OCI-LY7 (cell line): ENCODE results near the gene ADGRD2. TPM values are rescaled to one million over a fixed set of nuclear protein-coding genes. Genes with fewer than 3 reads are reported as not detected.

ENCODE experiments used
- BruUV-seq: library from RNA; stranded (reverse); fragments of 400-500 nt; replicated peaks from 2 replicates; lab custom pipeline; 2021; lab: Mats Ljungman, UMichigan
- CTCF ChIA-PET: fragments of 300-600 bp; sonication (Branson Sonifier 250); formaldehyde crosslinking; loops from one replicate; lab custom pipeline; 2022; ENCODE audit warnings: antibody characterized with exemption; ENCODE audit not compliant: unreplicated experiment; lab: Charles Lee
- POLR2A ChIA-PET: fragments of 300-600 bp; sonication (Branson Sonifier 250); formaldehyde crosslinking; loops from one replicate; lab custom pipeline; 2022; ENCODE audit warnings: antibody characterized with exemption; lab: Charles Lee
- DNase-seq: peaks from one replicate; pipeline ENCODE4 v3.0.0-alpha.2; 2015; ENCODE audit warnings: low spot score
- H2AFZ ChIP-seq: fragments of 200-600 bp; sonication (generic), shearing (Covaris generic); 2 replicates; pipeline ENCODE4 v1.6.1; 2014; ENCODE audit warnings: mild to moderate bottlenecking, antibody characterized with exemption, low read length, moderate library complexity
- H3K27ac ChIP-seq: fragments of 200-600 bp; sonication (generic); 2 replicates; pipeline ENCODE4 v1.5.1; 2014; ENCODE audit warnings: mixed run types, low read depth, mild to moderate bottlenecking, moderate library complexity, low read length, inconsistent platforms; ENCODE audit not compliant: poor library complexity, severe bottlenecking
- H3K36me3 ChIP-seq: fragments of 200-600 bp; sonication (generic); 2 replicates; pipeline ENCODE4 v1.6.1; 2014; ENCODE audit warnings: mild to moderate bottlenecking, antibody characterized with exemption, low read length, moderate library complexity, mixed read lengths; ENCODE audit not compliant: insufficient read depth
- H3K4me1 ChIP-seq: fragments of 200-600 bp; sonication (generic); 2 replicates; pipeline ENCODE4 v1.5.1; 2014; ENCODE audit warnings: mild to moderate bottlenecking, low read length; ENCODE audit not compliant: insufficient read depth, poor library complexity, severe bottlenecking
- H3K4me2 ChIP-seq: fragments of 200-600 bp; sonication (generic); 2 replicates; pipeline ENCODE4 v1.6.1; 2014; ENCODE audit warnings: mild to moderate bottlenecking, low read length
- H3K4me3 ChIP-seq: fragments of 200-600 bp; sonication (generic); 2 replicates; pipeline ENCODE4 v1.5.1; 2014; ENCODE audit warnings: mild to moderate bottlenecking, low read depth, low read length; ENCODE audit not compliant: poor library complexity, severe bottlenecking
- H3K79me2 ChIP-seq: fragments of 200-600 bp; sonication (generic); 2 replicates; pipeline ENCODE4 v1.6.1; 2016; ENCODE audit warnings: low read depth, mild to moderate bottlenecking, low read length, moderate library complexity, mixed read lengths; ENCODE audit not compliant: insufficient read depth
- H3K9me2 ChIP-seq: fragments of 200-600 bp; sonication (generic); 2 replicates; pipeline ENCODE4 v1.6.1; 2016; ENCODE audit warnings: mild to moderate bottlenecking, low read length, mixed read lengths; ENCODE audit not compliant: insufficient read depth
- H3K9me3 ChIP-seq: fragments of 200-600 bp; sonication (generic); 2 replicates; pipeline ENCODE4 v1.6.1; 2014; ENCODE audit warnings: mild to moderate bottlenecking, mixed run types, low read length, mixed read lengths
- H4K20me1 ChIP-seq: fragments of 200-600 bp; sonication (generic); 2 replicates; pipeline ENCODE4 v1.6.1; 2014; ENCODE audit warnings: mild to moderate bottlenecking, antibody characterized with exemption, low read length, moderate library complexity, mixed read lengths; ENCODE audit not compliant: insufficient read depth
- EZH2phosphoT487 ChIP-seq: fragments of 200-600 bp; sonication (generic); IDR thresholded peaks from 2 replicates; pipeline ENCODE4 v1.6.1; 2018; ENCODE audit warnings: low read depth, borderline replicate concordance, mild to moderate bottlenecking, mixed run types, antibody characterized with exemption, low read length, moderate library complexity, mixed read lengths
- intact Hi-C: fragments of 100-400 bp; cut with micrococcal nuclease; formaldehyde crosslinking; loops from one replicate; pipeline ENCODE4 v1.10.0; 2022; ENCODE audit not compliant: unreplicated experiment
- total RNA-seq, 2 experiments: library from RNA; depleted of rRNA in 1 of 2; stranded (reverse); fragments of >200 nt in 1 of 2; shearing (Covaris generic) in 1 of 2; gene quantifications; 2 replicates each; pipeline ENCODE4 v1.2.3, GENCODE V29; 2014 to 2022
- TF ChIP-seq, protein P1 (sequence below): fragments of 200-600 bp; sonication (generic); conservative IDR thresholded peaks from 2 replicates; pipeline ENCODE4 v1.5.1; 2014; ENCODE audit warnings: mild to moderate bottlenecking, antibody characterized with exemption, low read length, moderate library complexity, mixed read lengths

Gene ADGRD2
- total RNA-seq, 2 experiments from 2014 or later = not detected

GRCh38 chr9:124440786-124441185 lies 9.5 kb upstream of the ADGRD2 start:
- intact Hi-C loops = no loop called here
- BruUV-seq = no TSS peak
- no peak for DNase-seq
- Histone ChIP-seq H3K36me3 (no peaks in the 10 kb centered on the region), H4K20me1 (no peaks in the 10 kb centered on the region), H3K79me2 (no peaks in the 10 kb centered on the region), H3K27ac (no peak overlapping the region), H3K4me2 (no peak overlapping the region), H3K9me3 (no peaks in the 10 kb centered on the region), H3K4me3 (no peak overlapping the region), H3K9me2 (no peaks in the 10 kb centered on the region), H2AFZ (no peak overlapping the region), H3K4me1 (no peaks in the 10 kb centered on the region)
- CTCF ChIA-PET = no interaction called here
- TF ChIP-seq, protein P1, sequence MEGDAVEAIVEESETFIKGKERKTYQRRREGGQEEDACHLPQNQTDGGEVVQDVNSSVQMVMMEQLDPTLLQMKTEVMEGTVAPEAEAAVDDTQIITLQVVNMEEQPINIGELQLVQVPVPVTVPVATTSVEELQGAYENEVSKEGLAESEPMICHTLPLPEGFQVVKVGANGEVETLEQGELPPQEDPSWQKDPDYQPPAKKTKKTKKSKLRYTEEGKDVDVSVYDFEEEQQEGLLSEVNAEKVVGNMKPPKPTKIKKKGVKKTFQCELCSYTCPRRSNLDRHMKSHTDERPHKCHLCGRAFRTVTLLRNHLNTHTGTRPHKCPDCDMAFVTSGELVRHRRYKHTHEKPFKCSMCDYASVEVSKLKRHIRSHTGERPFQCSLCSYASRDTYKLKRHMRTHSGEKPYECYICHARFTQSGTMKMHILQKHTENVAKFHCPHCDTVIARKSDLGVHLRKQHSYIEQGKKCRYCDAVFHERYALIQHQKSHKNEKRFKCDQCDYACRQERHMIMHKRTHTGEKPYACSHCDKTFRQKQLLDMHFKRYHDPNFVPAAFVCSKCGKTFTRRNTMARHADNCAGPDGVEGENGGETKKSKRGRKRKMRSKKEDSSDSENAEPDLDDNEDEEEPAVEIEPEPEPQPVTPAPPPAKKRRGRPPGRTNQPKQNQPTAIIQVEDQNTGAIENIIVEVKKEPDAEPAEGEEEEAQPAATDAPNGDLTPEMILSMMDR = no peak
- TF ChIP-seq EZH2phosphoT487 = no peak
- POLR2A ChIA-PET = no interaction called here

DNA sequence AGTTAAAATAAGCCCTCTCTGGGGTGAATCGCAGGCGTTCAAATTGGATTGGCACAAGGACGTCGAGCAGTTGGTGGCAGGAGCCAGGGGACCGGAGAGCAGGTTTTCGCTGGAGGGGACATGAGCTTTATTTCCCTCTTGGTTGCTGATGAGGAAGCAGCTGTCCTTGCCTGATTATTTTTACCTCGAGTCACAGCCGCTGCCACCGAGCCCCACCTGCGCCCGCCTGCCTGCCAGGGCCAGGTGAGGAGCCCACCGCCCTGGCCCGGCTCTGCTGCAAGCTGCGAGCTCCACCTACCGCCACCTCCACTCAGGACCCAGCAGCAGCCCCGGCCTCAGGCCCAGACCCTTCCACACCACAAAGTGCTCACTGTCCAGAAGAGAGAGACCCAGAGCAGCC lies 9.0 kb upstream of the ADGRD2 start:
- Histone ChIP-seq H4K20me1 (no peaks in the 10 kb centered on the region), H2AFZ (no peak overlapping the region), H3K4me1 (no peaks in the 10 kb centered on the region), H3K4me3 (no peak overlapping the region), H3K4me2 (no peak overlapping the region), H3K9me3 (no peaks in the 10 kb centered on the region), H3K27ac (no peak overlapping the region), H3K79me2 (no peaks in the 10 kb centered on the region), H3K36me3 (no peaks in the 10 kb centered on the region), H3K9me2 (no peaks in the 10 kb centered on the region)
- POLR2A ChIA-PET = no interaction called here
- CTCF ChIA-PET = no interaction called here
- no TSS peak for BruUV-seq
- intact Hi-C loops = no loop called here
- DNase-seq = no peak
- TF ChIP-seq, protein P1 = no peak
- TF ChIP-seq EZH2phosphoT487 = no peak

- POLR2A ChIA-PET = no interaction called here
- Histone ChIP-seq H4K20me1 (no peaks in the 10 kb centered on the region), H3K9me3 (no peaks in the 10 kb centered on the region), H2AFZ (no peak overlapping the region), H3K79me2 (no peaks in the 10 kb centered on the region), H3K36me3 (no peaks in the 10 kb centered on the region), H3K4me3 (no peak overlapping the region), H3K9me2 (no peaks in the 10 kb centered on the region), H3K4me1 (no peaks in the 10 kb centered on the region), H3K4me2 (no peak overlapping the region), H3K27ac (no peak overlapping the region)
- intact Hi-C loops = no loop called here
- CTCF ChIA-PET = no interaction called here
- BruUV-seq = no TSS peak
- TF ChIP-seq, protein P1 = no peak
- no peak for TF ChIP-seq EZH2phosphoT487
- DNase-seq = no peak
These were observed 7.9 kb upstream of the ADGRD2 start for GRCh38 chr9:124442379-124442778.
